T-helper 1 cell (primary cell): ENCODE measurements around the gene LFNG.
"Not testable (repeated sequence)": the region's sequence is repeated elsewhere in the genome, so short reads cannot be mapped to it uniquely, and the experiment has no call there.

ENCODE experiments used
- DNase-seq, 5 donors: peaks; one replicate each; pipeline ENCODE4 v3.0.0-alpha.2; 2012 to 2020

Gene LFNG

DNA sequence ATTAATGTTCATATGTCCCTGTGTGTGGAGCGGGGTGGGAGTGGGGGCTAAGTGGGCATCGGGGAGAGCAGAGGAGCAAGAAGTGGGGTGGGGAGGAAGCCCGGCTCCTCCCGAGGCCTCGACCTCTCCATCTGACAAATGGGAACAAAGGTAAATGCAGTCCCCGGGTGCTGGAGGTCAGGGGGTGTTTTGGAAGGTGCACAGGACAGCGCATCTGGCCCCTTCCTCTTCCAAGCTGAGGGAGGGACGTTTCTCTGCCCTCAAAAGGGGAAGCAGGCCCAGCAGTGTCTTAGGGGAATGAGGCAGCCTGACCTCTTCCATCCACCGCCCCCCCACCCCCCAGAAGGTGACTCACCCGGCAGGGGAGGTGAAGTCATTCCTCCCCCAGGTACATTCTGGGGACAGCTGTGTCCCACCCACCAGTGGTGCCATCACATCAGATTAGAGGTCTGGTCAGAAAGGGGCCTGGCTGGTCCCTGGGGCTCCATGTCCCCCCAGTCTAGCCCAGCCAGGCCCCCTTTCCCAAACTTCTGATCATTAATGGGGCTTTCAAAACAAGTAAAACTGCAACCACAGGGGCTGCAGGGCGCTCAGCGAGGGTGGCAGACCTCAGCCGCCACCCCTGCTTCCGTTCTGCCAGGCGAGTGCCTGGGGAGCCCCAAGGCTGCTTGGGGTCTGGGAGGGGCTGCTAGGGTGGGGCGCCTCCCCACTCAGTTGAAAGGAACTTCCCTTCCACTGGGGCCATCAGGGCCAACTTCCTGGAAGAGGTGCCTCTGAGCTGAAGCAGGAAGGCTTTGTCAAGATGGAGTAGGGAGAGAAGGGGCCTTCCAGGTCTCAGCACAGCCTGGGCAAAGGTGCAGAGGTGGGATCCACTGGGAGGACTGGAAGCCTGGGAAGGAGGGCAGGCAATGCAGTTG, 10.8 kb downstream of the LFNG start:
- DNase-seq = peak; percentile 64 to 93 (median 70)

DNA sequence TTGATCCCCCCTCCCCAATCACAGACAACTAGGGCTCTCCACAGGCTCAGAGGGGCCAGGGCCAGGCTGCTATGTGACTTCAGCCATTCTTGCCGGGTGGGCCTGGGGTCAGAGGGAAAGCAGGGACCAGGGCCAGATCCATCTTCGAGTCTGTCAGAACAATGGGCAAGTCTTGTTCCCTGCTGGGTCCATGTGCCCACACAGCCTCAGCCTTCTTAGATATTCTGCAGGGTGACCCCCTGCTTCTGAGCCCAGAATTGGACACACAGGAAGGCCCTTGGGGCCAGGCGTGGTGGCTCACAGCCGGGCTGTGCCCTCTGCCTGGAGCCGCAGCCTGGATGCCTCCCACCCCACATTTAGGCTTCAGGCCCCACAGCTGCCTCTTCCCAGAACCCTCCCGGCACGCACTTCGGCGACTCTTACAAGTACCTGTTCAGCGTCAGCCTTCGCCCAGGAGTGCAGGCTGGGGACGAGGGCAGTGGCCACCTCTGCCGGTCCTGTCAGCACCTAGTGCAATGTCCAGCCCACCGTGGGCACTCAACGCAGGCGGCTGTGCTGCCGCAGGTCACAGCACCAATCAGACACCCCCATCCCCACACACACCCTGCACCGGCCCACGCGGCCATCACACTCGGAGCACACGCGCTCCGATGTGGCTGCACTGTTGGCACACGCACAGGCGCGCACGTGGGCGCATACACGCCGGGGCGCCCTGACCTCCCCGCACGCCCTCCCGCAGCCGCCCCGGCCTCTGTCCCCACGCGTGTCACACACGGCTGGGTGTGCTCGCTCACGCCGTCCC, 11.6 kb downstream of the LFNG start:
- DNase-seq = peak in 1 of 5 donors; percentile 7

- not testable (repeated sequence) for DNase-seq
Observed at GRCh38 chr7:2531796-2532110, 12.2 kb downstream of the LFNG start.

GRCh38 chr7:2532199-2532772, 12.7 kb downstream of the LFNG start:
- DNase-seq = not testable (repeated sequence)

DNA sequence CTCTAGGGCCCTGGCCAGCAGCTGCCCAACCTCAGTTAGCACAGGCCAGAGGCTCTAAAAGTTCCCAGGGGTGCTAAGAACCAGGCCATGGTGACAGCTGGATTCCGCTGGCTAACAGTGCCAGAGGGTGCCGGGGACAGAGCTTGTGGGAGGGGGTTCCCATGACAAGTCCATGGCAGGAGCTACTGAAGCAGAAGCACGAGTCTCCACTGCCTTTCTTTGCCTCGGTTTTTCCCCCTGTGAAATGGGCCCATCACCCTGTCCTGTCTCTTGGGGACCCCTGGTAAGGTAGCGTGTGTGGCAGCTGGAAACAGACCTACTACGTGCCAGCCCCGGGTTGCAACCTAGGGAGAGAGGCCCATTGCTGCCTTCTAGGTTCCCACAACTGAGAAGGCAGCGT, 13.2 kb downstream of the LFNG start:
- not testable (repeated sequence) for DNase-seq

DNA sequence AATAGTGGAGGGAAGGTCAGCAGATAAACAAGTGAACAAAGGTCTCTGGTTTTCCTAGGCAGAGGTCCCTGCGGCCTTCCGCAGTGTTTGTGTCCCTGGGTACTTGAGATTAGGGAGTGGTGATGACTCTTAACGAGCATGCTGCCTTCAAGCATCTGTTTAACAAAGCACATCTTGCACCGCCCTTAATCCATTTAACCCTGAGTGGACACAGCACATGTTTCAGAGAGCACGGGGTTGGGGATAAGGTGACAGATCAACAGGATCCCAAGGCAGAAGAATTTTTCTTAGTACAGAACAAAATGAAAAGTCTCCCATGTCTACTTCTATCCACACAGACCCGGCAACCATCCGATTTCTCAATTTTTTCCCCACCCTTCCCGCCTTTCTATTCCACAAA, 14.0 kb downstream of the LFNG start:
- DNase-seq = not testable (repeated sequence)

GRCh38 chr7:2534214-2534613, 14.6 kb downstream of the LFNG start:
- DNase-seq = not testable (repeated sequence)

GRCh38 chr7:2535872-2536627, 16.5 kb downstream of the LFNG start:
- DNase-seq = not testable (repeated sequence)

DNA sequence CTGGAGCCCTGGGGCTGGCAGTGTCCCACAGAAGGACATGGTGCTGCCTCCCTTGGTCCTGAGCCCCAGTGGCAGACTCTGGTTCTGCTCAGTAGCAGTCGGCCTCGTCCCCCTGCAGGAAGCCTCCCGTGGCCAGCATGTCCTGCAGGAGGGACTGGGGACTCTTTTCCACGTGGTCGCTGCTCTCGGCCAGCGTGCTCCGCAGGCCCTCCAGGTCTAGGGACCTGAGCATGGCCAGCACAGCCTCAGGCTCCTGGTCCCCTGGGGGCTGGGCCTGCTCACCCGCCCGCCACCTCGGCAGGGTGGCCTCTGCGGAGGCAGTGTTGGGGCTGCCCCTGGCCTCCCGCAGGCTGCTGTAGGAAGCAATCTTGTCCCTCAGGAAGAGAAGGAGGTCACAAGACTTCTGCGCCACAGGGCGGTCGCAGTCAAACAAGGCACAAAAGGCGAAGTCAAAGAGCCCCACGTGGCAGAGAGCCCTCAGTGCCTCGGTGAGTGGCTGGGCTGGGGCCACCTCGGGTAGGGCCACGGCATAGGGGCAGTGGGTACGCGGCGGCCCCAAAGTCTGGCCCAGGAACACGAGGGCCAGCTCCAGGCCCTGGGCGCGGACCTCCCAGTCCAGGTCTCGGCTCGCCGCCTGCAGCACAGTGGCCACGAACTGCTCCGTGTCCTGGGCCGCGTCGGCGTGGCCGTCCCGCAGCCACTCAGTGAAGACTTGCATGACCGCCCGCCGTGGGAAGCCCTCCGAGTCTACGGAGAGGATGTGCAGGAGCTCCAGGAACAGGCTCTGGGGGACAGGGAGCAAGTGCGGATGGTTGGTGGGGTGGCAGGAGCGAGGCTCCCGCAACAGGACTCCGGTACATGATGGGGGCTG, 18.6 kb downstream of the LFNG start:
- peak in 1 of 5 donors; percentile 11 for DNase-seq

DNA sequence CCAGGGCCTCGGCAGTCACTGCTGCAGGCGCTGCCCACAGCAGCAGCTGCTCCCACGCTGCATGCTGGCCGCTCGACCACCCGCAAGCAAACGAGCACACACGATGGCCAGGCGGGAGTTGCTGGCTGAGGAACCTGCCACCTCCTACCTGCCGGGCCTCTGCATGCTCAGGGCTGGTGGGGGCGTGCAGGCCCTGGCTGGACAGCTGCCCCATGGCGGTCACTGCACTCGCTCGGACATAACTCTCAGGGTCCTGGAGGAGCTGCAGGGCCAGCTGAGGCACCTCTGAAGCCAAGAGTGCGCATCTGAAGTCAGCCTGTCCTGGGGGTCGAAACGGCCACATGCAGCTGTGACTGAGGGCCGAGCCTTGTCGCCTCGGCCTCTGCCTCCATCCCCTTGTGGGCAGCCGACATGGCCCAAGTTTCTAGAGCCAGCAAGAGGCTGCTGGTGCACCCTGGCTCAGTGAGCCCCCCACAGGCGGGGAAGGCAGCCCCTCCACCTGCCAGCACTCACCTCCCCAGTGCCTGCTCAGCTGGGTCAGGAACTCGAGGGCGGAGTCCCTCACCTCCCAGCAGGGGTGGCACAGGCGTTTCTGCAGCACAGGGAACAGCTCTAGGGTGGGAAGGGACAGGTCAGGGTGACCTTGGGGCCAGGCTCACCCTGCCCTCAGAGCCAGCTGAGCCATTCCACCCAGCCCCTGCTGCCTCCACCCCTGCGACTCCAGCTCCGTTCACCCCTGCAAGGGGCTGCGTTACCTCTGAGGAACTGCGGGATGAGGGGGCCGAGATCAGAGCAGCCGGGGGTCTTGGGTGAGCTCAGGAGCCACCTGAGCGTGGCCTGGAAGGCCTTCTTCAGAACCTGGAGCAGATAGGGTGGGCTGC, 19.7 kb downstream of the LFNG start:
- no peak for DNase-seq

DNA sequence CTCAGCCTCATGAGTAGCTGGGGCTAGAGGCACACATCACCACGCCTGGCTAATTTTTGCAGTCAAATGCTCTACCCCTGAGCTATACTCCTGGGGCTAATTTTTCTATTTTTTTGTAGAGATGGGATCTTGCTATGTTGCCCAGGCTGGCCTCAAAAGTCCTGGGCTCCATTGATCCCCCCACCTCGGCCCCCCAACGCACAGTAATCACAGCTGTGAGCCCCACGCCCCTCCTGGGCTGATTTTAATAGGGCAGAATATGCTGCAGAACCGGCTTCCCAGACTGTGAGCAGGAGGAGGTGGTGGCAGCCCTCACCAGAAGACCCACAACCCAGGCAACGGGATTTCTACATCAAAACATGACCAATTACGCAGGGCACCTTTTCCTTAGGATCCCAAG, 20.6 kb downstream of the LFNG start:
- no peak for DNase-seq

DNA sequence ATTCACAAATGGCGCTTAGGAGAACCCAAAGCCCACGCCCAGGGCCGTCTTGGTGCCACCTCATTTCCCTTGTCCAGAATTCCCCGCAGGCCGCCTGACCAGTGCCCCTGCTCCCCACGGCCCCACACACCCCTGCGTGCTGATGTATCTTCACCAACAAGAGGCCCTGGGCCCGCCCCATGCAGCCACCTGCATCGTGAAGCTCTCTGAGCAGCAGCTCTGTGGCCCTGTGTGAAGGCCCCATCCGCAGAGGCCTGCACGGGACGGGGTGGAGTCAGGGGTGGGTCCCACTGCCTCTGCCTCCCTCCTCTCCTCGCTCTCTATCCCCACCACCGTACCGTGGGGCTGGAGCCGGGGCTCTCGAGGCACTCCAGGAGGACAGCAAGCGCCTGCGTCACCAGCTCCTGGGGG, 21.1 kb downstream of the LFNG start:
- DNase-seq = no peak

- no peak for DNase-seq
Observed at GRCh38 chr7:2541291-2542010, 21.9 kb downstream of the LFNG start.

- no peak for DNase-seq
Observed at GRCh38 chr7:2542011-2542915, 22.7 kb downstream of the LFNG start.

GRCh38 chr7:2542916-2543871, 23.6 kb downstream of the LFNG start:
- DNase-seq = no peak

- no peak for DNase-seq
Observed at GRCh38 chr7:2544541-2545188, 25.1 kb downstream of the LFNG start.
